HepG2 (cell line): ENCODE measurements around the gene CEP135.

Experiments used
- ATAD3A ChIP-seq: sonication (generic); formaldehyde crosslinking; IDR thresholded peaks from 2 replicates; pipeline ENCODE4 v1.4.0; 2020; ENCODE audit warnings: missing genetic modification reagents
- BCL3 ChIP-seq: sonication (generic); formaldehyde crosslinking; IDR thresholded peaks from 2 replicates; pipeline ENCODE4 v1.5.1; 2020; ENCODE audit warnings: mild to moderate bottlenecking, missing genetic modification reagents, moderate library complexity
- IRF2 ChIP-seq: IDR thresholded peaks from 2 replicates; pipeline ENCODE4 v1.6.1; 2018; ENCODE audit warnings: missing genetic modification reagents, missing compliant biosample characterization
- MATR3 ChIP-seq: sonication (generic); formaldehyde crosslinking; IDR thresholded peaks from 2 replicates; pipeline ENCODE4 v1.4.0; 2020; ENCODE audit warnings: missing genetic modification reagents
- ZHX1 ChIP-seq: sonication (generic); formaldehyde crosslinking; IDR thresholded peaks from 2 replicates; pipeline ENCODE4 v1.8.1; 2022; ENCODE audit warnings: low read depth, mild to moderate bottlenecking, missing genetic modification reagents

GRCh38 chr4:55910140-55910539 is 38.6 kb upstream of the CEP135 start:
- TF ChIP-seq MATR3 (CRISPR knock-in tag): no peak
- no peak for TF ChIP-seq ZHX1 (CRISPR knock-in tag)
- no peak for TF ChIP-seq ATAD3A
- TF ChIP-seq IRF2: no peak
- TF ChIP-seq BCL3 (CRISPR knock-in tag): no peak
